Sigmoid colon (tissue), 7 donors: ENCODE data around the gene TSSK2. TPM values are rescaled to one million over a fixed set of nuclear protein-coding genes. Genes with fewer than 3 reads are reported as not detected.

ENCODE experiments used
- DNase-seq: peaks from one replicate; pipeline ENCODE4 v3.0.0-alpha.2; 2019
- H3K27ac ChIP-seq, 4 donors: fragments of 200-600 bp; sonication (generic); one replicate each; pipeline ENCODE4 v1.5.1; 2016 to 2019; ENCODE audit warnings: mild to moderate bottlenecking in 1 of 4
- H3K27me3 ChIP-seq, 3 donors: fragments of 200-600 bp; sonication (generic); one replicate each; pipeline ENCODE4 v1.5.1; 2019; ENCODE audit warnings: mild to moderate bottlenecking in 1 of 3
- H3K36me3 ChIP-seq, 4 donors: fragments of 200-600 bp; sonication (generic); one replicate each; pipeline ENCODE4 v1.5.1; 2016 to 2019
- H3K4me1 ChIP-seq, 4 donors: fragments of 200-600 bp; sonication (generic); one replicate each; pipeline ENCODE4 v1.5.1; 2017 to 2019
- H3K4me3 ChIP-seq, 4 donors: fragments of 200-600 bp; sonication (generic); one replicate each; pipeline ENCODE4 v1.5.1; 2017 to 2019; ENCODE audit warnings: mild to moderate bottlenecking in 2 of 4, moderate library complexity in 1 of 4
- H3K9me3 ChIP-seq, 4 donors: fragments of 200-600 bp in 3 of 4; sonication (generic) in 3 of 4; one replicate each; pipeline versions ENCODE4 v1.5.1 to v1.6.1; 2013 to 2019
- EP300 ChIP-seq, 4 donors: sonication (generic); formaldehyde crosslinking; IDR thresholded peaks; one replicate each; pipeline ENCODE4 v1.6.1; 2017; ENCODE audit warnings: antibody characterized with exemption in 4 of 4
- POLR2A ChIP-seq, 2 donors: fragments of 450-650 bp; IDR thresholded peaks; one replicate each; pipeline ENCODE4 v1.6.1; 2016; ENCODE audit warnings: antibody characterized with exemption in 2 of 2, mild to moderate bottlenecking in 2 of 2, moderate library complexity in 2 of 2
- POLR2AphosphoS5 ChIP-seq, 4 donors: sonication (generic); formaldehyde crosslinking; IDR thresholded peaks; one replicate each; pipeline ENCODE4 v1.6.1; 2017; ENCODE audit warnings: antibody characterized with exemption in 4 of 4
- WGBS, 2 donors: extraction: QIAGEN DNeasy Blood & Tissue Kit; methylation state at CpG; one replicate each; pipeline ENCODE4 v1.1.7; 2013; 5-methylcytosine and 5-hydroxymethylcytosine counted together
- intact Hi-C: fragments of 100-400 bp; cut with DNase I; formaldehyde crosslinking; loops from one replicate; pipeline ENCODE4 v1.15.1; 2023
- polyA plus RNA-seq, 3 donors: library from polyadenylated mRNA; stranded (reverse); fragments of 200-250 nt; gene quantifications; one replicate each; pipeline ENCODE4 v1.2.3, GENCODE V29; 2013
- total RNA-seq, 4 donors: library from RNA; depleted of rRNA; stranded (reverse); fragments of >200 nt; gene quantifications; one replicate each; pipeline ENCODE4 v1.1.0, GENCODE V29; 2016
- TF ChIP-seq, protein P1 (sequence below), 4 experiments: fragments of 450-650 bp in 3 of 4; fragments of 200-600 bp in 1 of 4; IDR thresholded peaks; one replicate each; pipeline ENCODE4 v1.5.1; 2016 to 2019; ENCODE audit warnings: antibody characterized with exemption in 4 of 4, mild to moderate bottlenecking in 3 of 4, moderate library complexity in 2 of 4
- donor health status: healthy with polysubstance abuse.
- donor health status: Bipolar disorder and iron deficiency.
- donor health status: healthy.

Gene TSSK2
- total and polyA plus RNA-seq, 7 donors = 0.12 TPM; not detected in 6

DNA sequence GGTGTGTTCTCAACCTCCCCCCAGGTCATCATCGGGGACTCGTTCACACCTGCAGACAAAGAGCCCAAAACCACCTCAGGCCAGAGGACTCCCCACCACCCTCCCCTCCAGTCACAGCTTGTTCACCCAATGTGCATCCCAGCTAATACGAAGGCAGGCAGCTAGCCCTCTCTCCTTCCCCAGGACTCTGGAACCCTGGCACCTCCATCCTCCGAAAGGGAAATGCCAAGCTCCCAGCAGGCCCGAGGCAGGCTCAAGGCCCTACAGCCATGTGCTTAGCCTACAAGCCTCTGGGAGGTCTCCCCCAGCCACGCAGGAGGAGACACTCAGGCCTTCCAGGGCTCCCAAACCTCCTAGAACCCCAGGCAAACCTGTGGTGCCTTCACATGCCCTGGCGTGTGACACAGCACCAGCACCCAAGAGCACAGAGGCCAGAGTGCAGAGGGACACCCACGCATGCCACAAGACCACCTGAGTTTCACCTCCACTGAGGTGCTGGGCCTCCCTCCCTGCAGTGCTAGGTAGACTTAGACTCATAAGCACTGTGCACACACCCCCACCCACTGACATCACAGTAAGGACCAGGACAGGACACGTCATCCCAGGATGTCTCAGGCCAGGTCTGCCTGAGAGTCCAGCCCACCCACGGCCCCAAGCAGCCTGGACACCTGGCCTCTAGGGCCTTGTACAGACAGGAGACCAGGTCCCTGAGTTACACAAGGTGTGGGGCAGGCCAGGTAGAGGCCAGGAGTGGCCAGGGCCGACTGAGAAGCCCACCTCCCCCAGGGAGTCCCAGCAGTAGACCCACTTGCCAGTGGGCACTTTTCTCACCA lies 6.5 kb downstream of the TSSK2 start:
- no peaks in the 10 kb centered on the region for H3K27me3 ChIP-seq
- intact Hi-C loops = no loop called here
- peaks cover 52 to 100% (median 76%) of the 10 kb centered on the region in 4 donors for H3K36me3 ChIP-seq
- H3K4me3 ChIP-seq = no peak overlapping the region
- H3K27ac ChIP-seq = no peak overlapping the region
- no peaks in the 10 kb centered on the region for H3K9me3 ChIP-seq
- 91 to 94% methylated on average over 11 of the region's 11 CpGs for WGBS, 2 donors
- H3K4me1 ChIP-seq = peaks cover 0 to 3% (median under 1%) of the 10 kb centered on the region in 4 donors
- no peak for TF ChIP-seq POLR2A (IDR thresholded peaks at IDR 0.05)
- TF ChIP-seq EP300 (IDR thresholded peaks at IDR 0.05) = no peak
- TF ChIP-seq POLR2AphosphoS5 (IDR thresholded peaks at IDR 0.05) = no peak
- TF ChIP-seq, protein P1, sequence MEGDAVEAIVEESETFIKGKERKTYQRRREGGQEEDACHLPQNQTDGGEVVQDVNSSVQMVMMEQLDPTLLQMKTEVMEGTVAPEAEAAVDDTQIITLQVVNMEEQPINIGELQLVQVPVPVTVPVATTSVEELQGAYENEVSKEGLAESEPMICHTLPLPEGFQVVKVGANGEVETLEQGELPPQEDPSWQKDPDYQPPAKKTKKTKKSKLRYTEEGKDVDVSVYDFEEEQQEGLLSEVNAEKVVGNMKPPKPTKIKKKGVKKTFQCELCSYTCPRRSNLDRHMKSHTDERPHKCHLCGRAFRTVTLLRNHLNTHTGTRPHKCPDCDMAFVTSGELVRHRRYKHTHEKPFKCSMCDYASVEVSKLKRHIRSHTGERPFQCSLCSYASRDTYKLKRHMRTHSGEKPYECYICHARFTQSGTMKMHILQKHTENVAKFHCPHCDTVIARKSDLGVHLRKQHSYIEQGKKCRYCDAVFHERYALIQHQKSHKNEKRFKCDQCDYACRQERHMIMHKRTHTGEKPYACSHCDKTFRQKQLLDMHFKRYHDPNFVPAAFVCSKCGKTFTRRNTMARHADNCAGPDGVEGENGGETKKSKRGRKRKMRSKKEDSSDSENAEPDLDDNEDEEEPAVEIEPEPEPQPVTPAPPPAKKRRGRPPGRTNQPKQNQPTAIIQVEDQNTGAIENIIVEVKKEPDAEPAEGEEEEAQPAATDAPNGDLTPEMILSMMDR (IDR thresholded peaks at IDR 0.05) = no peak
- no peak for DNase-seq

DNA sequence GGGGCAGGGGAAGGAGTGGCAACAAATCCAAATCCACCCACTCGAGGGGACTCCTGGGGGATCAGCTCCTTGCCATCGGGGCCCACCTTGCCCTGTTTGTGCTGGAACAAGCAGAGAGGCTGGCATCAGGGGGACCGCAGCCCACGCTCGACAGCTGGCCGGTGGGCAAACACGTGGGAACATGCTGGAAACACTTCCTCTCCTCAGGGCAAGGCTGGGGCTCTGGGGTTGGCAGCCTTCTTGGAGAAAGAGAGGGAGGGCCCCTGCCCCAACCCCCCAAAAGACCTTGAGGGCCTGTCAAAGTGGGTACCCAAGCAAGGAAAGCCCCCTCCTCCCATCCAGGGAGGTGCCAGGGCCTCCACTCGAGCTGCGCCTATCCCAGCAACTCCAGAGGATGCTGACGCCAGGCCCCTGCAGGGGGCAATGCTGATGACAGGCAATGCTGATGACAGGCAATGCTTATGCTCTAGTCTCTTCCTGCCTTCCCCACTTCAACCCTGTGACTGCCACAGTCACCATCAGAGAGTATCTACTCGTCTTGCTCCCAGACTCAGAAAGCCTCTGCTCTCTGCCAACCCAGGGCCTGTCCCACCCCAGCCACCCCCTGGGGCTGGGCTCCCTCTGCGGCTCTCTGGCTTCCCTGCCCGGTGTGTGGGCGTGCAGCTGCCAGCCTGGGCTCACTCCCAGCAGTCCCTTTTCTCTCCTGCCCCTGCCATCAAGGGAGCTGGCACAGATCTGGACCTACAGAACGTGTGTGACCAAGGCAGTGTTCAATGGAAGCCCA lies 7.3 kb downstream of the TSSK2 start:
- Histone ChIP-seq H3K27ac (no peak overlapping the region), H3K4me1 (peaks cover 0 to 11% (median 6%) of the 10 kb centered on the region in 4 donors), H3K36me3 (peaks cover 52 to 96% (median 71%) of the 10 kb centered on the region in 4 donors), H3K27me3 (no peaks in the 10 kb centered on the region), H3K4me3 (no peak overlapping the region), H3K9me3 (no peaks in the 10 kb centered on the region)
- no peak for DNase-seq
- WGBS, 2 donors = 94% methylated on average over 15 of the region's 15 CpGs
- TF ChIP-seq, protein P1 (IDR thresholded peaks at IDR 0.05) = no peak
- TF ChIP-seq POLR2AphosphoS5 (IDR thresholded peaks at IDR 0.05) (no peak), POLR2A (IDR thresholded peaks at IDR 0.05) (no peak), EP300 (IDR thresholded peaks at IDR 0.05) (no peak)
- intact Hi-C loops = no loop called here

DNA sequence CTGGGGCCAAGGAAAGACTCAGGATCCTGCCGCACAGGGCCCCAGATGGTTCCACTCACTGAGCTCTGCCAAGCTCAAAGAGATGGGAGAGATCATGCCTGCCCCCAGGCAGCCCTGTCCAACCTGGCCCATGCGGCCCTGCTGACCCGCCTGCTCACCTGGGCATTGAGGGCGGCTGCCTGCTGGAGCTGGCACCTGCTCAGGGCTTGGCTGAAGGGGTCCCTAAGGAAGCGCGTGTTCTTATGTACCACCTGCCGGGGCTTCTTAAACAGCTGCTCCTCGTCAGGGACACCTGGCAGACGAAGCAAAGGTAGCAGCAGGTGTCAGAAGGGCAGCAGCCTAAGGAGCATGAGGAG lies 7.9 kb downstream of the TSSK2 start:
- Histone ChIP-seq H3K36me3 (peaks cover 48 to 90% (median 66%) of the 10 kb centered on the region in 4 donors), H3K9me3 (no peaks in the 10 kb centered on the region), H3K27me3 (no peaks in the 10 kb centered on the region), H3K4me3 (no peak overlapping the region), H3K27ac (no peak overlapping the region), H3K4me1 (peaks cover 0 to 17% (median 12%) of the 10 kb centered on the region in 4 donors)
- 94 to 95% methylated on average over 9 of the region's 9 CpGs for WGBS, 2 donors
- DNase-seq = no peak
- TF ChIP-seq, protein P1 (IDR thresholded peaks at IDR 0.05) = no peak
- TF ChIP-seq EP300 (IDR thresholded peaks at IDR 0.05) (no peak), POLR2AphosphoS5 (IDR thresholded peaks at IDR 0.05) (no peak), POLR2A (IDR thresholded peaks at IDR 0.05) (no peak)
- intact Hi-C loops = no loop called here

DNA sequence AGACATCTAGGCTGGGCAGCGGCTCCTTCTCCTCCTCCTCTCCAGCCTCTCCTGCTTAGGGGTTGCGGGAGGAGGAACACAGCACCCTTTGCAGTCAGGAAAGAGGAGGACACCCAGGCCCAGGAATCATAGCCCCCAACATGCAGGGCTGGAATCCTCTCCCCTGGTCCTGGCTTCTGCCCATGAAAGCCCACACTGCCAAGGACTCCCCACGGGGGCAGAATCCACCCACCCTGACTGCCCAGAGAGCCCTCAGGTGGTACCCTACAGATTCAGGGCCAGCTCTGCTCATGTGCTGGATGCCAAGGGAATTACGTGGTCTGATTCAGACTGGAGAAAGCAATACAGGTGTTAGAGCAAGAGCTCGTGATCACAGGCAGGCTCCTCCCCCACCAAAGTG lies 8.9 kb downstream of the TSSK2 start:
- no peak overlapping the region for H3K4me3 ChIP-seq
- peaks cover 0 to 20% (median 13%) of the 10 kb centered on the region in 4 donors for H3K4me1 ChIP-seq
- H3K27ac ChIP-seq = no peak overlapping the region
- intact Hi-C loops = loop anchor here (5.0 to 10.0 kb wide), 2 partner anchors 155 to 337 kb away; partner anchors contain the start of genes CDC45, CLTCL1 and UFD1
- peaks cover 42 to 80% (median 57%) of the 10 kb centered on the region in 4 donors for H3K36me3 ChIP-seq
- no peaks in the 10 kb centered on the region for H3K27me3 ChIP-seq
- 92% methylated on average over 5 of the region's 5 CpGs for WGBS, 2 donors
- H3K9me3 ChIP-seq = no peaks in the 10 kb centered on the region
- no peak for DNase-seq
- TF ChIP-seq POLR2A (IDR thresholded peaks at IDR 0.05) = no peak
- no peak for TF ChIP-seq POLR2AphosphoS5 (IDR thresholded peaks at IDR 0.05)
- TF ChIP-seq, protein P1 (IDR thresholded peaks at IDR 0.05) = no peak
- TF ChIP-seq EP300 (IDR thresholded peaks at IDR 0.05) = no peak
